Stimulated activated naive CD4-positive, alpha-beta T cell (primary cell): ENCODE measurements around the gene GCA.

Source experiments
- DNase-seq, 6 experiments: peaks; one replicate each; lab custom pipeline; 2025; lab: John Stamatoyannopoulos, UW

Gene GCA

GRCh38 chr2:162343824-162344616 is at the start of gene GCA:
GCA (plus strand) TSS chr2:162344132; CDS start chr2:162344249, 117 bp downstream.
- DNase-seq: peak; percentile 95 to 98 (median 98)

DNA sequence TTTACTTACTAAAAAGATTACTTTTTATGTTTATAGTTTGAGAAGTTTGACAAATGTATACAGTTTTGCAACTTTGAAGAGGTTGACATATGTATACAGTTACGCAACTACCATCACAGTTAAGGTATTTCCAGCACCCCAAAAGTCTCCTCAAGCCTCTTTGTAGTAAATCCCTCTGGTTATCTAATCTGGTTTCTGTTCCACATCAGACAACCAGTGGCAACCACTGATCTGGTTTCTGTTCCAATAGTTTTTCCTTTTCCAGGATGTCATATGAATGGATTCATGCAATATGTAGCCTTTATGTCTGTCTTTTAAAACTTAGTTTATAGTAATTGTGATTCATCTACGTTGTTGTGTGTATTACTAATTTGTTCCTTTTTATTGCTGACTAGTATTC is 48.9 kb upstream of the GCA start:
- no peak for DNase-seq

DNA sequence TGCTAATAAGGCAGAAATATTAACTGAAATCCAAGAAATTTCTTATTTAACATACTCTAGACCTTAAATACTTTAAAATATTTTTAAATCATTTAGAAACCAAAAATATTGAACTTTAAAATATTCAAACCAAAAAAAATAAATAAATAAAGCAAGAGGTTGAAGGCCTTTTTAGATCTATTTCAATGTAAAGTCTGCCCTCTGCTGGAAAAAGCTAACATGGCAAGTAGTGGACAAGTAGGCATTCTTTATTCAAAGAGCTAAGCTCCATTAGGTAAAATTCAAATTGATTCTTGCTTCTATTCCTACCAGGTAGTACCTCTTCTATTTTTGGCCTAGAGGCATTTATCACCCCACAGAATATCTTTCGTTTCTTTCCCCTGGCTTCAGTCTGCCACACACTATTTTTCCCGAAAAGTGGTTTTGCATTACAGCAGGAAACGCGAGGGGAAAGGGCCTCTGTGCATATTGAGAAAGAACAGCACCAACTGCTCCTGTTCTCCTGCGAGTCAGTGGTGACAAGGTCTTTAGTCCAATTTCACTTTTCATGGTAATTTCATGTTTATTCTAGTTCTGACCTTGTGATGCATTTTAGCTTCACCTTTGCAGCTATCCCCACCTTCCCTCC is 45.9 kb upstream of the GCA start:
- peak in 5 of 6 experiments; percentile 25 to 65 (median 35) for DNase-seq

DNA sequence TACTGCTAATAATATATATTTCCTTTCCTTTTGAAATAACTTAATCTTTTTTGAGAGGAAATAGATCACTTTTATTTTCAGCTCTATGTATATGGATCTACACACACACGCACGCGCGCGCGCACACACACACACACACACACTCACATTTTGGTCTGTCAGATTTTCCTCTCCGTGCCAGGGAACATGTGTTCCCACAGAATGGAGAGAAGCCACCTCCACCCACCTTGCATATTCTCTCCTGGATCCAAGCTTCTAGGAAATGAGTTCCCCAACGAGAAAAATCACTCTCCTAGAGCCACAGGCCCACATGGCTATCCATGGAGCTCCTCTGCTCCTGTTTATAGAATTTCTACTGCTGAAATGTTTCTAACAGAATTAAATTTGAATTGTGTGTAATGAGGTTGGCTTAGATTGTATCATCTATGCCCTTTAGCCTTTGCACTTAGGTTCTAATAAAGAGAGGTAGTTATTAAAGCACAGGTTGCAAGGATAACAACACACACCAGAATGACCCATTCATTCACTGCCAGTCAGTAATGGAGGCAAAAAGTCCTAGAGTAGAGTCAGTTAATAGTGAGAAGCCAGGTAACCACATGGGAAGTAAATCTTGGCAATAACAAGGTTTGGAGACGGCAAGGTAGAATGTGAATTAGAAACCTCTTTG is 45.1 kb upstream of the GCA start:
- no peak for DNase-seq

DNA sequence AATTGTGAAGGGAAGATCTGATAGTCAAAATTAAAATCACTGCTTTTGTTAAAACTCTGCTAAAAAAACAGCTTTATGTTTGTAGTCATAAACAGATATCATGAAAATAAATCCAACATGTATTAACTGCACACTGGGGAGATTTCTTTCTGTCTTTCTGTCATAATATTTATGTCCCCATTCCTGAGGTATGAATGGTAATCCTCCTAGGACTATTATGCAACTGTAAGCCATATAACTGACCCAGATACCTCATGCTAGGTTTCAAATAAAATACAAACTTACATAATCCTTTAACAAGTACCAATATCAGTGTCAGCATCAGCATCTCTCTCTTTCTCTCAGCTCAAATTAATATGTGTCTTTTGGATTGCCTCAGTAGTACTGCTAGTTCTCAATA is 43.7 kb upstream of the GCA start:
- DNase-seq: no peak

GRCh38 chr2:162301151-162301804 is 42.7 kb upstream of the GCA start:
- DNase-seq: peak in 4 of 6 experiments; percentile 23 to 58 (median 40)

DNA sequence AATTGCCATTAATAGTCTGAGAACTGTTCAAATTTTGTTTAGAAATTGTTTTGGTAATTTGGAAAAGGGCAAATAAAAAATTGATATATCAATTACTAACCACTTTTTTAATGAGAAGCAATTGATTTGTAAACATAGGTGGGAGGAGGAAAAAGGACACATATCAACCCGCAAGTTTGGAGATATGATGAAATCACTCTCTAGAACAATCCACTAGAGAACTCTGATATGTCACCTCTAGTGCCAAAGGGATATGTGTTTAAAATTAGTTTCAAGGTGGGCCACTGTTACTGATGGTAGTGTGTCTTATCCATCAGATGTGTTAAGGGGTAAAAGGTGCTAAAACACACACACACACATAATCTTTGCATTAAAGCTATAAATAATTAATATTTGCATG is 42.1 kb upstream of the GCA start:
- DNase-seq: no peak

- DNase-seq: no peak
Observed at GRCh38 chr2:162305901-162306300, 38.0 kb upstream of the GCA start.

DNA sequence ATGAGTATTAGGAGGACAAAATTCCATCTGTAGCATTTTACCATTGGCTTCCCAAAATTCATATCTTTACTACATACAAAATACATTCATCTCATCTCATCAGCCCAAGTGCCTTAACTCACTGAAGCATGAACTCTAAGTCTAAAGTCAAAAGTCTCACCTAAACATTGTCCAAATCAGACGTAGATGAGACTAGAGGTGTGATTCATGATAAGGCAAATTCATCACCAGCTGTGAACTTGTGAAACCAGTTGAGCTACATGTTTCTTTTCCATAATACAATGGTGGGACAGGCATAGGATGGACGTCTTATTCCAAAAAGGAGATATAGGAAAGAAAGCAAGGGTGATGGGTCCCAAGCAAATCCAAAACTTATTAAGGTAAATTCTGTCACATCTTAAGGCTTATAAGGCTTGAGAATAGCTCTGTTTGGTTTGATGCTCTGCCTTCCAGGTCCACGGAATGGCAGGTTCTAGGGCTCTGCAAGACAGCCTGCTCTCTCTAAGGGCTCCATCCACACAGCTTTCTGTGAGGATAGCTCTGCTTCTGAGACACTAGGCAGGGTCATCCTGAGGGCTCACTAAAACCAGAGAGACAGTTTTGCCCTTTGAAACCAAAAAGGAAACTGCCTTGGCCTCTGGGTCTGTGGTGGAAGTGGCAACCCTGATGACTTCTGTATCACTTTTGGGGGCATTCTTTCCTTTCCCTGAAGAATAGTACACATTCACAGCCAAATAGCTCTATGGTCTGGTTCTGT is 35.0 kb upstream of the GCA start:
- no peak for DNase-seq

GRCh38 chr2:162312853-162313252 is 31.1 kb upstream of the GCA start:
- DNase-seq: no peak

- no peak for DNase-seq
Observed at GRCh38 chr2:162315938-162316337, 28.0 kb upstream of the GCA start.

- DNase-seq: no peak
Observed at GRCh38 chr2:162316590-162316989, 27.3 kb upstream of the GCA start.

- no peak for DNase-seq
Observed at GRCh38 chr2:162317058-162317742, 26.7 kb upstream of the GCA start.

- DNase-seq: peak in 5 of 6 experiments; percentile 19 to 76 (median 52)
Observed at GRCh38 chr2:162317861-162318327, 26.0 kb upstream of the GCA start.

DNA sequence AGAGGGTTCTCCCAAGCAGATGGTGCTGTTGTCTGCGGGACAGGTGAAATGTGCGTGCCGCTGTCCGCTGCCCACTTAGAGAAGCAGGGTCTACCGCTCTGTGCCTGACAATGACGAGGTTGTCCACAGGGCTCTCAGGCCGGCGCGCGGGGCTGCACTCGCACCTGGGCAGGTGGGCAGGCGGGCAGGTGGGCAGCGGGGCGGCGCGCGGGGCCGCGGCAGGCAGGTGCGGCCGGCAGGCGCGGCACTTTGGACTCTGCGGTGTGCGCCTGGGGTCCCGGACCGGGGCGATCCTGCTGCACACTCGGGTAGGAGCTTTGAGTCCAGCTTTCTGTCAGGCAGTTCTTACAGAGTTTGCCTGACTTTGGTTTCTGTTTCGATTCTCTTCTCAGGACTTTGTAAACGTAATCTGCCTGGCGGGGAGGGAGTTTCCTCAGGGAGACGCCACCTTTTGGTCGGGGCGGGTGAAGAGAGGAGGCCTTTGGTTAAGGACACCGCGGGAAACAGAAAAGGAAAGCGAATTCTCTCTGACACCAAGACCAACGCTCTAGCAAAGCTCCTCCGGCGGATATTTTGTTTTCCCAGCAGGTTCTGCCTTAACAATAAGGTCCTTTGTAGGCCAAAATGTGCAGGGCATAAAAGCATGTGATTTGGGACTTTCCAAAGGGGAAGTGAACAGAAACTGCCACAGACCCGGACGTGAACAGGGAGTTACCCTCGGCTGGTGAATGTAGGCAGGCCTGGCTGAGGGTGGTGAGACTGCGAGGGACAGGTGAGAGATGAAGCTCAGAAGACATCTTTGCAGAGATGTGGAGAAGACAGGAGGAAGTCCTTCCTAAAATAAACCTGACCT is 25.4 kb upstream of the GCA start, which contains the start of gene IFIH1:
IFIH1 (minus strand) TSS at position 357 of the 853 bp plus-strand sequence. CDS start 377 bp downstream, outside the sequence.
- DNase-seq: peak; percentile 64 to 77 (median 74)

GRCh38 chr2:162320864-162321517 is 22.9 kb upstream of the GCA start:
- DNase-seq: no peak

DNA sequence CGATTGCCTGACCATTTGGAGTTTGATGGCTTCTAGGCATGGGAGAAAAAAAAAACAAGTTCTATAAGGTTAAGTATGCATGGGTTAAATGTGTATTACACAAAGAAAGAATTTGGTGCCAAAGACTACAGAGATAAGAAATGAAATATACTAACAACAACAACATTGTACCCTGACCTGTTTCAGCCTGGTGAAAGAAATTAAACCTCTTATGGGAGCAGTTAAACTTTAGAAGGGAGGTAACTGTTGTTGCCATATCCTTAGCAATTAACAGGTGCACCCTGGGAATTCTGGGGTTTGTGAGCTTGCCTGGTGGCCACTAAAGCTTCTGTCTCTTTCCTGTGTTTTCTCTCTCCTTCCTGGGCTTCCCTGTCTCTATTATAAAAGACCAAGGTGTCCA is 19.0 kb upstream of the GCA start:
- no peak for DNase-seq

DNA sequence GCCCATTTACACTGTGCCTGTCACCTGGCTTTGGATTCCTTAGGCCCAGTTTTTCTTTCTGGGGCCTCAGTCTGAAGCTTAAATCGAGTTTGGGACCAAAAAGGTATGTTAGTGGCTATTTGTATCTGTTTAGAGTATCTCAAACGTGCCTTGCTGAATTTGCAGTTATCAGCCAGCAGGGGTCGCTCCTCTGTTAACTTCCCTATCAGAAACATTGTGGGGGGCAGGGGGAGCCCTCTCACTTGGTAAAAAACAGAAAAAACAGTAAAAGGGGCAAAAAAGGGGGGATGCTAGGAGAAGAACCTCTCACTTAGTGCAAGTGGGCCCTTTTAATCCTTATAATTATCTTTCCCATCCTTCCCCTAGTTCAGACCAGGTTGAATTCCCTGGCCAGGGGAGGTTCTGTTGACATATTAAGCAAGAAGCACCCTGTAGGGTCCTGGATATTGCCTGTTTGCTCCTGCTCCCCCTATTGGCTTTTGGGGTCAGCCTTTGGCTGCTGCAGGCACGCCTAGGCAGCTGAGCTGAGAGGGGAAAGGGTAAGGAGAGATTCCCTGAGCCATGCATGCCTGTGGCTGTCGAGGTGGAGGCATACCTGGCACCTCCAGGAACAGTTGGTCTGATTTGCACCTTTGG is 16.7 kb upstream of the GCA start:
- DNase-seq: peak in 2 of 6 experiments; percentile 5 to 15

DNA sequence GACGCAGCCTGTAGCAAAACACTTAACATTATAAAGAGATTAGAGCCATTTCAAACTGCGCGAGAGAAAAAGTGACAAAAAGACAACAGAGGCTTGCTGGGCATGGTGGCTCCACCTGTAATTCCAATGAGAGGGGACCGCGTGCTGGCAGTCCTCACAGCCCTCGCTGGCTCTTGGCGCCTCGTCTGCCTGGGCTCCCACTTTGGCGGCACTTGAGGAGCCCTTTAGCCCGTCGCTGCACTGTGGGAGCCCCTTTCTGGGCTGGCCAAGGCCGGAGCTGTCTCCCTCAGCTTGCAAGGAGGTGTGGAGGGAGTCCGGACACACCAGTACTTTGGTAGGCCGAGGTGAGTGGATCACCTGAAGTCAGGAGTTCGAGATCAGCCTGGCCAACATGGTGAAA is 16.1 kb upstream of the GCA start:
- DNase-seq: no peak
